GM12878 (cell line): ENCODE data around the gene UBTF. TPM values are rescaled to one million over a fixed set of nuclear protein-coding genes. Genes with fewer than 3 reads are reported as not detected.

Experiments
- ATAC-seq: fragments of 200-7000 bp; cut with Tn5 transposase; 3 replicates; pipeline ENCODE4 v1.9.1; 2020; ENCODE audit warnings: mild to moderate bottlenecking, moderate library complexity
- BruUV-seq: library from RNA; stranded (reverse); fragments of 400-500 nt; replicated peaks from 2 replicates; lab custom pipeline; 2021; lab: Mats Ljungman, UMichigan
- CTCF ChIA-PET: fragments of 300-600 bp; sonication (Branson Sonifier 250); formaldehyde crosslinking; extraction: SDS; loops from one replicate; lab custom pipeline; 2021; ENCODE audit warnings: inconsistent platforms; lab: Yijun Ruan, JAX
- POLR2A ChIA-PET: fragments of 350-600 bp; formaldehyde crosslinking; extraction: SDS; loops from one replicate; lab custom pipeline; 2021; ENCODE audit warnings: inconsistent platforms; lab: Charles Lee
- RAD21 ChIA-PET: fragments of 300-600 bp; sonication (Branson Sonifier 250); formaldehyde crosslinking; loops from one replicate; lab custom pipeline; 2023; ENCODE audit warnings: antibody characterized with exemption; ENCODE audit not compliant: unreplicated experiment; lab: Charles Lee
- SMC1A ChIA-PET: fragments of 300-600 bp; sonication (Branson Sonifier 250); formaldehyde crosslinking; loops from one replicate; lab custom pipeline; 2023; ENCODE audit not compliant: unreplicated experiment, uncharacterized antibody; lab: Charles Lee
- DNase-seq: peaks from one replicate; pipeline ENCODE4 v3.0.0-alpha.2; 2011; ENCODE audit warnings: low read depth, low spot score
- FAIRE-seq: peaks from 3 replicates; lab custom pipeline; 2011; peaks lifted over from hg19 to GRCh38; lab: Jason Lieb, UNC
- H2AFZ ChIP-seq: 2 replicates; pipeline ENCODE4 v1.6.0; 2011; ENCODE audit warnings: low read depth, low read length, control low read depth; ENCODE audit not compliant: control insufficient read depth
- H3K27ac ChIP-seq: 2 replicates; pipeline ENCODE4 v1.5.1; 2011; ENCODE audit warnings: control low read depth; ENCODE audit not compliant: control insufficient read depth, insufficient read depth
- H3K27me3 ChIP-seq, 2 experiments: replicated peaks in 1 of 2; 2 replicates each; pipeline versions ENCODE4 v1.6.0 to v1.6.1; 2011; ENCODE audit warnings: low read length in 1 of 2; ENCODE audit not compliant: control insufficient read depth in 2 of 2, insufficient read depth in 2 of 2
- H3K36me3 ChIP-seq, 2 experiments: 2 replicates each; pipeline ENCODE4 v1.5.1; 2011; ENCODE audit warnings: low read length in 1 of 2; ENCODE audit not compliant: control insufficient read depth in 2 of 2, insufficient read depth in 2 of 2
- H3K4me1 ChIP-seq: 2 replicates; pipeline ENCODE4 v1.6.1; 2011; ENCODE audit warnings: mild to moderate bottlenecking, low read length, moderate library complexity, mixed read lengths; ENCODE audit not compliant: control insufficient read depth, insufficient read depth
- H3K4me2 ChIP-seq: 2 replicates; pipeline ENCODE4 v1.6.0; 2011; ENCODE audit warnings: control low read depth; ENCODE audit not compliant: control insufficient read depth, insufficient read depth
- H3K4me3 ChIP-seq: fragments of 200-600 bp; sonication (generic); 2 replicates; pipeline ENCODE4 v1.5.1; 2016
- H3K79me2 ChIP-seq: 2 replicates; pipeline ENCODE4 v1.6.0; 2011; ENCODE audit warnings: low read length; ENCODE audit not compliant: control insufficient read depth, insufficient read depth
- H3K9ac ChIP-seq: 2 replicates; pipeline ENCODE4 v1.8.0; 2011; ENCODE audit warnings: low read length, control low read depth, mixed read lengths; ENCODE audit not compliant: control insufficient read depth, insufficient read depth
- H3K9me3 ChIP-seq: replicated peaks from 3 replicates; pipeline ENCODE4 v1.5.1; 2011; ENCODE audit warnings: mild to moderate bottlenecking, low read length; ENCODE audit not compliant: control insufficient read depth, insufficient read depth
- H4K20me1 ChIP-seq: 2 replicates; pipeline ENCODE4 v1.6.0; 2011; ENCODE audit not compliant: control insufficient read depth, insufficient read depth
- EED ChIP-seq: sonication (generic); IDR thresholded peaks from 2 replicates; pipeline ENCODE4 v1.6.1; 2016; ENCODE audit warnings: antibody characterized with exemption, low read depth
- EZH2 ChIP-seq: IDR thresholded peaks from 2 replicates; pipeline ENCODE4 v1.6.1; 2012; ENCODE audit warnings: low read depth, mild to moderate bottlenecking, control low read depth, inconsistent platforms, low read length, borderline replicate concordance; ENCODE audit not compliant: control insufficient read depth
- FOS ChIP-seq: IDR thresholded peaks from 3 replicates; pipeline ENCODE4 v1.6.1; 2011; ENCODE audit warnings: borderline replicate concordance; ENCODE audit not compliant: insufficient read length; ENCODE audit errors: extremely low read depth
- HDGF ChIP-seq: fragments of 450-650 bp; IDR thresholded peaks from 2 replicates; pipeline ENCODE4 v1.6.1; 2016; ENCODE audit warnings: antibody characterized with exemption
- IRF4 ChIP-seq: IDR thresholded peaks from 2 replicates; pipeline ENCODE4 v1.6.1; 2011; ENCODE audit warnings: low read depth, low read length
- MTA2 ChIP-seq: fragments of 450-650 bp; IDR thresholded peaks from 2 replicates; pipeline ENCODE4 v1.6.1; 2016; ENCODE audit warnings: low read depth, mild to moderate bottlenecking, moderate library complexity
- NFYB ChIP-seq: IDR thresholded peaks from 2 replicates; pipeline ENCODE4 v1.6.1; 2011; ENCODE audit warnings: low read depth, mild to moderate bottlenecking, low read length, improper control_type of control experiment, moderate library complexity; ENCODE audit not compliant: insufficient read depth
- PAX5 ChIP-seq: IDR thresholded peaks from 2 replicates; pipeline ENCODE4 v1.6.1; 2011; ENCODE audit warnings: low read depth, low read length, borderline replicate concordance
- POLR2AphosphoS5 ChIP-seq: IDR thresholded peaks from 2 replicates; pipeline ENCODE4 v1.6.1; 2011; ENCODE audit warnings: mild to moderate bottlenecking, low read length, inconsistent platforms
- SIN3A ChIP-seq: IDR thresholded peaks from 2 replicates; pipeline ENCODE4 v1.6.1; 2012; ENCODE audit warnings: low read depth, low read length, improper control_type of control experiment
- SP1 ChIP-seq: IDR thresholded peaks from one replicate; pipeline ENCODE4 v1.6.1; 2011; ENCODE audit warnings: low read depth, low read length
- TAF1 ChIP-seq: IDR thresholded peaks from 2 replicates; pipeline ENCODE4 v1.6.1; 2011; ENCODE audit warnings: mild to moderate bottlenecking, low read depth, low read length, borderline replicate concordance
- WGBS: methylation state at CpG from one replicate; pipeline ENCODE4 v1.1.6; 2016; ENCODE audit warnings: low lambda C conversion rate; ENCODE audit not compliant: insufficient replicate concordance, insufficient coverage; ENCODE audit errors: missing lambda C conversion rate; 5-methylcytosine and 5-hydroxymethylcytosine counted together
- in situ Hi-C: fragments of 300-500 bp; cut with MboI; formaldehyde crosslinking; loops from 9 replicates; pipeline ENCODE4 v1.14.3; 2018; ENCODE audit warnings: mixed read lengths
- intact Hi-C: fragments of 100-400 bp; cut with micrococcal nuclease; formaldehyde crosslinking; loops from one replicate; pipeline ENCODE4 v1.14.2; 2022; ENCODE audit not compliant: unreplicated experiment
- polyA plus RNA-seq, 11 experiments: library from polyadenylated mRNA; depleted of rRNA in 4 of 11; unstranded in 6 of 11; stranded (reverse) in 5 of 11; fragments of >200 nt; fragmentation: Nextera tagmentation in 4 of 11; fragmentation: Illumina TruSeq in 1 of 11; extraction: Ambion mirVana in 4 of 11; extraction: Trizol in 1 of 11; gene quantifications; 1 replicate in 1 of 11; 2 replicates in 10 of 11; pipeline versions ENCODE4 v1.2.1 to v1.2.3, GENCODE V29; 2011 to 2016; ENCODE audit warnings: inconsistent platforms in 2 of 11, missing spikeins in 2 of 11, low read depth in 1 of 11
- total RNA-seq, 4 experiments: library from RNA; depleted of rRNA in 3 of 4; stranded (reverse); fragments of >200 nt in 3 of 4; fragmentation: Illumina TruSeq in 1 of 4; extraction: Trizol in 1 of 4; gene quantifications; 2 replicates each; pipeline versions ENCODE4 v1.2.1 to v1.2.3, GENCODE V29; 2013 to 2021
- TF ChIP-seq, protein P1 (sequence below): IDR thresholded peaks from 2 replicates; pipeline ENCODE4 v1.6.1; 2012; ENCODE audit warnings: low read depth, low read length, improper control_type of control experiment
- TF ChIP-seq, protein P2 (sequence below): fragments of 450-650 bp; IDR thresholded peaks from 2 replicates; pipeline ENCODE4 v1.6.1; 2016; ENCODE audit warnings: mild to moderate bottlenecking
- TF ChIP-seq, protein P3 (sequence below): fragments of 450-650 bp; IDR thresholded peaks from 2 replicates; pipeline ENCODE4 v1.6.1; 2017; ENCODE audit warnings: antibody characterized with exemption, mild to moderate bottlenecking, moderate library complexity

The UBTF gene
- total and polyA plus RNA-seq, 10 of the 15 experiments (the other 5 are each of a cell fraction or from before 2014, with no cell fraction given) = 2.2 to 124 (median 79.6) TPM

DNA sequence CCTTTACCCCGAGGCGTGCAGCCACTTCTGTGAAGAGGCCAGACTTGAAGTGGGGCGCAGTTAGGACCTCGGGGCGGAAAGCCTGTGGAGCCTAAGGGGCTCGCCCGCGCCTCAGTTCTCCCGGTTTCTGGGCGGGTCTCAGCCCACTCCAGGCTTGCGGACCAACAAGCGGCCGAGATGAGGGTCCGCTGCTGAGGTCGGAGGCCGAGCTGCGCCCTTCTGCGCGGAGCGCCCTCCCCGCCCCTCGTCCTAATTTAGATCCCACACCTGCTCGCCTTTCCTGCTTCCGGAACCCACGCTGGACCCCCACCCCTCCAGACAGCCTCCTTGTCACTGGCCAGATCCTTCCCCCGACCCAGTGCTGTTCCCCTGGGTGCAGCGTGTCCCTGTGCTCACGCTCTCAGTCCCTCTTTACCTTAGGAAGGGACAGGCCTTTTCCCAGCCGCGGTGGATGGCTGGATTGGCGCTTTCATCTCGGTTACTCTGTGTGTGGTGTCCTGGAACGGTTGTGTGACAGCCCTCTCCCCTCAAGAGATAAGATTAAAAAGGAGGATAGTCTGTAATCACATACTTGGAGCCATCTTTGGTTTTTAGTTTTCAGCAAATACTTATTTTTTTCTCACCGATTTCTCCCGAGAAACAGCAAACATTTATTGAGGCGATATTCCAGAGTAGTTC lies 18.9 kb downstream of the UBTF start (continued):
- TF ChIP-seq, protein P1, sequence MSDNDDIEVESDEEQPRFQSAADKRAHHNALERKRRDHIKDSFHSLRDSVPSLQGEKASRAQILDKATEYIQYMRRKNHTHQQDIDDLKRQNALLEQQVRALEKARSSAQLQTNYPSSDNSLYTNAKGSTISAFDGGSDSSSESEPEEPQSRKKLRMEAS = no peak
- TF ChIP-seq MTA2 = no peak
- TF ChIP-seq TAF1 = peak; percentile 68; the same call in 1 of the 2 replicates
- TF ChIP-seq SIN3A = peak; percentile 80; the same call in 1 of the 2 replicates
- TF ChIP-seq, protein P2, sequence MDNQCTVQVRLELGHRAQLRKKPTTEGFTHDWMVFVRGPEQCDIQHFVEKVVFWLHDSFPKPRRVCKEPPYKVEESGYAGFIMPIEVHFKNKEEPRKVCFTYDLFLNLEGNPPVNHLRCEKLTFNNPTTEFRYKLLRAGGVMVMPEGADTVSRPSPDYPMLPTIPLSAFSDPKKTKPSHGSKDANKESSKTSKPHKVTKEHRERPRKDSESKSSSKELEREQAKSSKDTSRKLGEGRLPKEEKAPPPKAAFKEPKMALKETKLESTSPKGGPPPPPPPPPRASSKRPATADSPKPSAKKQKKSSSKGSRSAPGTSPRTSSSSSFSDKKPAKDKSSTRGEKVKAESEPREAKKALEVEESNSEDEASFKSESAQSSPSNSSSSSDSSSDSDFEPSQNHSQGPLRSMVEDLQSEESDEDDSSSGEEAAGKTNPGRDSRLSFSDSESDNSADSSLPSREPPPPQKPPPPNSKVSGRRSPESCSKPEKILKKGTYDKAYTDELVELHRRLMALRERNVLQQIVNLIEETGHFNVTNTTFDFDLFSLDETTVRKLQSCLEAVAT = 0 out of 2 replicates have a peak, but pooled peaks have one; percentile 41
- TF ChIP-seq POLR2AphosphoS5 = peak; percentile 56; the same call in 1 of the 2 replicates
- TF ChIP-seq, all 136 proteins: peak for 17

DNA sequence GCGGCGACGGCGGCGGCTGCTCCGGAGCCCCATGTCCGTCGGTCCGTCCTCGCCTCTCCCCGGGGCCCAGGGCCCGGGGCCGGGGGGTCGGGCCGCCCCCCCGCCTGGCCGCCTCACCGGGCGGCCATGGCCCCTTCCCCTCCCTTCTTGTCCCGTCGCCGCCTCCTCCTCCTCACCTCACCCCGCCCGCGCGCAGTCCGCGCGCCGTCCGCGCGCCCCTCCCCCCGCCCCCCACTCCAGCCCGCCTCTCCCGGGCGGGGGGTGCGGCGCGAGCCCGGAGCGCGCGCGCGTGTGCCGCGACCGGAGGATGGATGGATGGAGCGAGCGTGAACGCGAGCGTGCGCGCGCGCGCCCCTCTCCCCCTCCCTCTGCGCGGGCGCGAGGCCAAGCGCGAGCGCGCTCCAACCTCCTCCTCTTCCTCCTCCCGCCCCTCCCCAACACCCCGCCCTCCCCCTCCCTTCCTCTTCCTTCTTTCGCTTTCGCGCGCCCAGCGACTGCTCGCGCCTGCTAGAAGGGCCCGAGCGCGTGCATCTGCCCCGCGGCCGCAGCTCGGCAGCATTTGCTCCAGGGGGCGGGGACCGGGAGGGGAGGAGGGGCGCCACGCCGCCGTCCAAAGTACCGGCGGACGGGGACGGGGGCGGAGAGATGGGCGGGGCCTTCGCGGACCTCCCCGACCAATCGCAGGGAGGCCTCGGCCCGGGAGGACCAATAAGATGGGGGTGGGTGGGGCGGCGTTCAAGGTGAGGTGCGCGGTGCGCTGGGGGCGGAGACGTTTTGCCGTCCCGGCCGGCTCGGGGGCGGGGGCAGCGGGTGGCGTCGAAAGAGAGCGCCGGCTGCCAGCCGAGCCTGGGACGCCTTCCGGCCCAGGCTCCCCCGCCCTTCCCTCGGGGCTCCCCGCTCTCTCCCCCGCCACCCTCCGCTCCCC lies 19.7 kb downstream of the UBTF start, which contains the start of gene ATXN7L3:
TSS of gene ATXN7L3 (minus strand) at position 332 of the 925 bp plus-strand sequence. CDS start 1,814 bp downstream, outside the sequence.
- H3K9ac ChIP-seq = peak within 1 kb of the TSS; percentile 98
- 2% methylated on average over 25 of the region's 126 CpGs for WGBS
- ATAC-seq (peak; percentile 89), DNase-seq (peak; percentile 87), FAIRE-seq (peak; percentile 31)
- H2AFZ ChIP-seq = peak within 1 kb of the TSS; percentile 72
- H3K9me3 ChIP-seq = no peaks in the 10 kb centered on the region
- ChIA-PET CTCF (interaction anchor here (4.0 to 5.6 kb wide), 3 partner anchors 11 to 146 kb away, joined by 21 to 45 read pairs (median 43); partner anchors contain the start of gene GRN), POLR2A (interaction anchor here (0.6 to 4.9 kb wide), 4 partner anchors 10 to 21 kb away, joined by 3 to 30 read pairs (median 8); partner anchors contain the start of gene TMUB2), RAD21 (interaction anchor here (0.5 to 2.4 kb wide), 6 partner anchors 9 to 146 kb away, joined by 3 to 10 read pairs (median 4); partner anchors contain the start of genes GRN and TMUB2), SMC1A (interaction anchor here (1.9 to 3.3 kb wide), 3 partner anchors 10 to 17 kb away, joined by 4 to 13 read pairs (median 12); partner anchors contain the start of gene TMUB2)
- intact Hi-C loops = loop anchor here (5.0 kb wide), 1 partner anchor 147 kb away; the partner anchor contains the start of gene GRN
- in situ Hi-C loops = loop anchor here (5.0 to 25.0 kb wide), 2 partner anchors 127 to 312 kb away; partner anchors contain the start of gene GPATCH8
- H3K4me3 ChIP-seq = peak within 1 kb of the TSS; percentile 100
- H3K27me3 ChIP-seq = no peaks in the 10 kb centered on the region
- peaks cover 6 to 9% of the 10 kb centered on the region in 2 experiments for H3K36me3 ChIP-seq
- peak within 1 kb of the TSS; percentile 99 for H3K4me2 ChIP-seq
- BruUV-seq = no TSS peak
- peak within 1 kb of the TSS; percentile 98 for H3K27ac ChIP-seq
- H3K79me2 ChIP-seq = peaks cover 33% of the 10 kb centered on the region
- no peaks in the 10 kb centered on the region for H4K20me1 ChIP-seq
- H3K4me1 ChIP-seq = peaks cover 16% of the 10 kb centered on the region
- TF ChIP-seq EED (no peak), PAX5 (peak; percentile 25; the same call in 1 of the 2 replicates), FOS (peak; percentile 57), NFYB (peak; percentile 92), HDGF (no peak), IRF4 (no peak), EZH2 (no peak), SP1 (peak; percentile 92)
- TF ChIP-seq, protein P3, sequence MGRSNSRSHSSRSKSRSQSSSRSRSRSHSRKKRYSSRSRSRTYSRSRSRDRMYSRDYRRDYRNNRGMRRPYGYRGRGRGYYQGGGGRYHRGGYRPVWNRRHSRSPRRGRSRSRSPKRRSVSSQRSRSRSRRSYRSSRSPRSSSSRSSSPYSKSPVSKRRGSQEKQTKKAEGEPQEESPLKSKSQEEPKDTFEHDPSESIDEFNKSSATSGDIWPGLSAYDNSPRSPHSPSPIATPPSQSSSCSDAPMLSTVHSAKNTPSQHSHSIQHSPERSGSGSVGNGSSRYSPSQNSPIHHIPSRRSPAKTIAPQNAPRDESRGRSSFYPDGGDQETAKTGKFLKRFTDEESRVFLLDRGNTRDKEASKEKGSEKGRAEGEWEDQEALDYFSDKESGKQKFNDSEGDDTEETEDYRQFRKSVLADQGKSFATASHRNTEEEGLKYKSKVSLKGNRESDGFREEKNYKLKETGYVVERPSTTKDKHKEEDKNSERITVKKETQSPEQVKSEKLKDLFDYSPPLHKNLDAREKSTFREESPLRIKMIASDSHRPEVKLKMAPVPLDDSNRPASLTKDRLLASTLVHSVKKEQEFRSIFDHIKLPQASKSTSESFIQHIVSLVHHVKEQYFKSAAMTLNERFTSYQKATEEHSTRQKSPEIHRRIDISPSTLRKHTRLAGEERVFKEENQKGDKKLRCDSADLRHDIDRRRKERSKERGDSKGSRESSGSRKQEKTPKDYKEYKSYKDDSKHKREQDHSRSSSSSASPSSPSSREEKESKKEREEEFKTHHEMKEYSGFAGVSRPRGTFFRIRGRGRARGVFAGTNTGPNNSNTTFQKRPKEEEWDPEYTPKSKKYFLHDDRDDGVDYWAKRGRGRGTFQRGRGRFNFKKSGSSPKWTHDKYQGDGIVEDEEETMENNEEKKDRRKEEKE = no peak
